Right lobe of liver (tissue), 6 donors: ENCODE results near the gene PAQR7. TPM values are rescaled to one million over a fixed set of nuclear protein-coding genes. Genes with fewer than 3 reads are reported as not detected.

ENCODE experiments used
- ATAC-seq, 4 donors: fragments of 200-7000 bp; cut with Tn5 transposase; one replicate each; pipeline ENCODE4 v1.9.1; 2020; ENCODE audit warnings: mild to moderate bottlenecking in 4 of 4, moderate library complexity in 4 of 4
- DNase-seq, 3 donors: peaks; one replicate each; pipeline ENCODE4 v3.0.0-alpha.2; 2020
- H3K27ac ChIP-seq, 3 donors: fragments of 200-600 bp; one replicate each; pipeline ENCODE4 v1.8.0; 2022
- H3K27me3 ChIP-seq, 2 donors: fragments of 200-600 bp; one replicate each; pipeline ENCODE4 v1.8.0; 2022
- H3K36me3 ChIP-seq, 4 donors: fragments of 200-600 bp; sonication (generic) in 1 of 4; one replicate each; pipeline versions ENCODE4 v1.5.1 to v1.8.0; 2017 to 2022; ENCODE audit warnings: control low read depth in 1 of 4
- H3K4me1 ChIP-seq, 4 donors: fragments of 200-600 bp; sonication (generic) in 1 of 4; one replicate each; pipeline versions ENCODE4 v1.5.1 to v1.8.0; 2017 to 2022; ENCODE audit warnings: control low read depth in 1 of 4
- H3K4me3 ChIP-seq, 3 donors: fragments of 200-600 bp; one replicate each; pipeline ENCODE4 v1.8.0; 2022
- H3K9me3 ChIP-seq, 4 donors: fragments of 200-600 bp; sonication (generic) in 1 of 4; one replicate each; pipeline versions ENCODE4 v1.5.1 to v1.8.0; 2017 to 2022; ENCODE audit warnings: control low read depth in 1 of 4
- POLR2A ChIP-seq: fragments of 450-650 bp; IDR thresholded peaks from one replicate; pipeline ENCODE4 v1.6.1; 2017; ENCODE audit warnings: antibody characterized with exemption, mild to moderate bottlenecking
- WGBS: methylation state at CpG from one replicate; pipeline ENCODE4 v1.1.6; 2018; ENCODE audit warnings: low coverage, low lambda C conversion rate; ENCODE audit not compliant: insufficient coverage; ENCODE audit errors: missing lambda C conversion rate; 5-methylcytosine and 5-hydroxymethylcytosine counted together
- intact Hi-C, 2 donors: fragments of 100-400 bp; cut with DNase I; formaldehyde crosslinking; loops; one replicate each; pipeline versions ENCODE4 v1.11.2 to v1.14.1; 2022
- total RNA-seq, 6 experiments: library from RNA; depleted of rRNA in 2 of 6; stranded (reverse); fragments of >200 nt in 2 of 6; fragmentation: NEBNext Ultra II Directional in 3 of 6; extraction: Animal tissue kit (Norgen Biotek cat#: 25700) in 3 of 6; gene quantifications; one replicate each; pipeline versions ENCODE4 v1.1.0 to v1.2.4, GENCODE V29; 2016 to 2023
- TF ChIP-seq, protein P1 (sequence below), 4 donors: fragments of 200-600 bp in 3 of 4; fragments of 450-650 bp in 1 of 4; IDR thresholded peaks; one replicate each; pipeline versions ENCODE4 v1.5.1 to v1.8.0; 2016 to 2022; ENCODE audit warnings: antibody characterized with exemption in 4 of 4, mild to moderate bottlenecking in 2 of 4
- donor health status: DM: no; HTN: yes; CAD: no.
- donor health status: DM: no; HTN: no; CAD: no.
- donor health status: DM: no; HTN: no; CAD: no.
- donor health status: DM: no; HTN: yes; CAD: no.
- donor health status: DM: no; HTN: yes; CAD: no.

Gene PAQR7
- total RNA-seq, 6 experiments from 2014 or later, result 0.74 to 4.8 (median 2.4) TPM

DNA sequence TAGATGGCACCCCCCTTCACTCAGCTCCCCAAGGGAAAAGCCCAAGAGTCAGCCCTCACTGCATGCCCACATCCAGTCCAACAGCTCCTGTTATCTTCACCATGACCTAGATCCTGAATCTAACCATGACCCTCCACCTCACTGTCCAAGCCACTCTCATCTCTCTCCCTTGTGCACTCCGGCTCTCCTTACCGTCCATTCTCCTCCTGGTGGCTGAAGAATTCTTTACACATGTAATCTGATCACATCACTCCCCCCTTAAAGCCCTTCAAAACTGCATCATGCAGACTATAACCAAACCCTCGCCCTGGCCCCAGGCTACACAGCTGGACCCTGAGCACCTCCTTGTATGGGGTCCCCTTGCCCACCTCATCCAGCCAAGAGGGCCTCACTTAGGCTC, 14.0 kb upstream of the PAQR7 start:
- Histone ChIP-seq H3K4me3 (no peak overlapping the region), H3K27ac (no peak overlapping the region), H3K36me3 (no peaks in the 10 kb centered on the region), H3K4me1 (peaks cover 0 to 30% (median 11%) of the 10 kb centered on the region in 4 donors), H3K27me3 (no peaks in the 10 kb centered on the region), H3K9me3 (no peaks in the 10 kb centered on the region)
- intact Hi-C loops, result no loop called here
- WGBS, result 86% methylated on average over 3 of the region's 3 CpGs
- DNase-seq (no peak), ATAC-seq (peak in 1 of 4 donors; percentile 4)
- TF ChIP-seq, protein P1, sequence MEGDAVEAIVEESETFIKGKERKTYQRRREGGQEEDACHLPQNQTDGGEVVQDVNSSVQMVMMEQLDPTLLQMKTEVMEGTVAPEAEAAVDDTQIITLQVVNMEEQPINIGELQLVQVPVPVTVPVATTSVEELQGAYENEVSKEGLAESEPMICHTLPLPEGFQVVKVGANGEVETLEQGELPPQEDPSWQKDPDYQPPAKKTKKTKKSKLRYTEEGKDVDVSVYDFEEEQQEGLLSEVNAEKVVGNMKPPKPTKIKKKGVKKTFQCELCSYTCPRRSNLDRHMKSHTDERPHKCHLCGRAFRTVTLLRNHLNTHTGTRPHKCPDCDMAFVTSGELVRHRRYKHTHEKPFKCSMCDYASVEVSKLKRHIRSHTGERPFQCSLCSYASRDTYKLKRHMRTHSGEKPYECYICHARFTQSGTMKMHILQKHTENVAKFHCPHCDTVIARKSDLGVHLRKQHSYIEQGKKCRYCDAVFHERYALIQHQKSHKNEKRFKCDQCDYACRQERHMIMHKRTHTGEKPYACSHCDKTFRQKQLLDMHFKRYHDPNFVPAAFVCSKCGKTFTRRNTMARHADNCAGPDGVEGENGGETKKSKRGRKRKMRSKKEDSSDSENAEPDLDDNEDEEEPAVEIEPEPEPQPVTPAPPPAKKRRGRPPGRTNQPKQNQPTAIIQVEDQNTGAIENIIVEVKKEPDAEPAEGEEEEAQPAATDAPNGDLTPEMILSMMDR (IDR thresholded peaks at IDR 0.05), result no peak
- TF ChIP-seq POLR2A, result no peak

DNA sequence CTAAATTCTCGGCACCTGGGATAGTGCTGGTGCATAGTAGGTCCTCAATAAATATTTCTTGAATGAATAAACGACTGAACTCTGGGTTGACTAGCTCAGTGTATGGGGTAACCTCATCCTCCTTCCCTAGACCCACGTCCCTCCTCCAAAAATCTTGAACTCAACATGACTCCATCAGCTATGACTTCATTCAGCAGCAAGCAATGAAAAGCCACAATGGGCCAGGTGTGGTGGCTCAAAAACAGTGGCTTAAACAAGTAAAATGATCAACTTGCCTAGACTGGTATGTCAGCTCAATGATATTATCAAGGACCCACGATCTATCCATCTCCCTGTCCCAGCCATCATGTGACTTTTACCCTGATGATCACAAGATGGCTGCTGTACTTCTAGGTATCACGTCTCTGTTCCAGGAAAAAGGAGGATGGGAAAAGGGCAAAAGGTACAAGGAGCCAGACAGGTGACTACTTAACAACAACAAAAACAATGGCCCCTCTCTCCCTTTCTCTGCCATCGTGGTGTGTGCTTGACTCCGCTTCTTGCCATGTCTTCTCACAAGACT, 13.0 kb upstream of the PAQR7 start:
- H3K4me1 ChIP-seq, result peaks cover 0 to 30% (median 11%) of the 10 kb centered on the region in 4 donors
- no peak for ATAC-seq
- no peak overlapping the region for H3K4me3 ChIP-seq
- no peaks in the 10 kb centered on the region for H3K36me3 ChIP-seq
- H3K27ac ChIP-seq, result no peak overlapping the region
- no peak for TF ChIP-seq POLR2A
- TF ChIP-seq, protein P1 (IDR thresholded peaks at IDR 0.05), result no peak
- no peaks in the 10 kb centered on the region for H3K9me3 ChIP-seq
- intact Hi-C loops, result no loop called here
- H3K27me3 ChIP-seq, result no peaks in the 10 kb centered on the region
- whole genome bisulfite sequencing, result 78% methylated on average over 6 of the region's 7 CpGs
- DNase-seq, result no peak

DNA sequence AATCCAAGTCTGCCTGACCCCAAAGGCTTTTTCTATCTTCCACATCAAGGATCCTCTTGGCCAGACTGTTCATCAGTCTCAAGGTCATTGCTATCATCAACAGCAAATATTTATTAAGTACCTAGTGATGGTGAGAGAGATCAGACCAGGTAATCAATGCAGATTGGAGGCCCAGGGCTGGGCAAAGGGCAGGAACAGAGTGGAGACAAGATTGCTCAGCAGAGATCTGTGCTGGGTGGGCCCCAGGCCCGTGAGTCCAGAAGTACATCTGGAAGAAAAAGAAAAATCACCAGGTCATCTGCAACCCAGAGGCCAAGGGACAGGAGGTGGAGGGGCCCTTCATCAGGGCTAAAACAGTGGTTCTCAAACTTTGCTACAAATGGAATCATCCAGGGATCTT, 10.1 kb upstream of the PAQR7 start:
- intact Hi-C loops, result no loop called here
- Histone ChIP-seq H3K4me3 (no peak overlapping the region), H3K4me1 (peaks cover 0 to 21% (median 6%) of the 10 kb centered on the region in 4 donors), H3K27ac (no peak overlapping the region), H3K27me3 (no peaks in the 10 kb centered on the region), H3K9me3 (no peaks in the 10 kb centered on the region), H3K36me3 (no peaks in the 10 kb centered on the region)
- DNase-seq (peak in 1 of 3 donors; percentile 11), ATAC-seq (peak in 2 of 4 donors; percentile 23 to 24)
- no peak for TF ChIP-seq POLR2A
- TF ChIP-seq, protein P1 (IDR thresholded peaks at IDR 0.05), result no peak
- 17% methylated on average over 1 of the region's 1 CpG for WGBS

DNA sequence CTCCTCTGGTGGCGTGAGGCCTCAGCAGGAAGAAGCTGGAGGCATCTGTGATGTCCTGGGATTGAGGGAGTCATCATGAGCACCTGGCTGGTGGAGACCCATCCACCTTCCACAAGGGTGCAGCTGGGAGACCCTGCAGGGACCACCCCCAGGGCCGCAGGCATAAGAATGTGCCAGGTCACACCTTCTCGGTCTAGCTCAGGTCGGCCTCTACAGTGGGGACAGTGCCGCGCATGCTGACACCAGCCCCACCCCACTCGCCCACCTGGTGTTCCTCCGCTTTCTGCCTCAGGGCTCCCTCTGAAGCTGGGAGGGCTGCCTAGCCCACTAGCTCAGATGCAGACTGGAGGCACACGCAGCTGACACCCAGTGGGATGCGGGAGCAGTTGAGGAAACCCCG, 5.8 kb upstream of the PAQR7 start:
- ATAC-seq, result no peak
- no peaks in the 10 kb centered on the region for H3K9me3 ChIP-seq

More for the DNA sequence above, 5.8 kb upstream of the PAQR7 start:
- no peak overlapping the region for H3K27ac ChIP-seq
- H3K4me3 ChIP-seq, result no peak overlapping the region
- peaks cover 0 to 23% (median 7%) of the 10 kb centered on the region in 4 donors for H3K4me1 ChIP-seq
- no peaks in the 10 kb centered on the region for H3K36me3 ChIP-seq
- DNase-seq, result no peak
- intact Hi-C loops, result no loop called here
- H3K27me3 ChIP-seq, result no peaks in the 10 kb centered on the region
- 83% methylated on average over 2 of the region's 11 CpGs for WGBS
- no peak for TF ChIP-seq POLR2A
- TF ChIP-seq, protein P1 (IDR thresholded peaks at IDR 0.05), result no peak
